ENCODE data around the gene MMS22L. TPM values are rescaled to one million over a fixed set of nuclear protein-coding genes. Genes with fewer than 3 reads are reported as not detected.

Gene MMS22L
- total and polyA plus RNA-seq, 12 donors = 0.52 to 5.1 (median 2.0) TPM

- no peak for TF ChIP-seq CTCF (IDR thresholded peaks at IDR 0.05)
- WGBS, 2 donors = 92 to 93% methylated on average over 4 of the region's 4 CpGs
- intact Hi-C loops (cut with DNase I) = no loop called here
- no peak overlapping the region for H3K27ac ChIP-seq
- DNase-seq (no peak), ATAC-seq (no peak)
- no peaks in the 10 kb centered on the region for H3K9me3 ChIP-seq
- H3K36me3 ChIP-seq = peaks cover 0 to 81% (median 5%) of the 10 kb centered on the region in 9 donors
- H3K4me1 ChIP-seq = no peaks in the 10 kb centered on the region
- no peaks in the 10 kb centered on the region for H3K27me3 ChIP-seq
- no peak overlapping the region for H3K4me3 ChIP-seq
Measured at GRCh38 chr6:97275804-97276203, 7.2 kb downstream of the MMS22L start.

- intact Hi-C loops (cut with DNase I) = no loop called here
- Histone ChIP-seq H3K27me3 (no peaks in the 10 kb centered on the region), H3K36me3 (peaks cover 0 to 94% (median 9%) of the 10 kb centered on the region in 9 donors), H3K9me3 (peaks cover 0 to 9% (median 0%) of the 10 kb centered on the region in 11 donors), H3K27ac (no peak overlapping the region), H3K4me1 (no peaks in the 10 kb centered on the region), H3K4me3 (no peak overlapping the region)
- WGBS, 2 donors = 85 to 89% methylated on average over 1 of the region's 1 CpG
- DNase-seq (no peak), ATAC-seq (no peak)
- no peak for TF ChIP-seq CTCF (IDR thresholded peaks at IDR 0.05)
Measured at GRCh38 chr6:97269821-97270220, 13.2 kb downstream of the MMS22L start.

GRCh38 chr6:97262676-97263075 is 20.3 kb downstream of the MMS22L start:
- H3K36me3 ChIP-seq = peaks cover 0 to 73% (median 9%) of the 10 kb centered on the region in 9 donors
- ATAC-seq = no peak

GRCh38 chr6:97246842-97247241 is 36.2 kb downstream of the MMS22L start:
- H3K9me3 ChIP-seq = peaks cover 0 to 13% (median 0%) of the 10 kb centered on the region in 11 donors
- H3K4me1 ChIP-seq = no peaks in the 10 kb centered on the region
- DNase-seq = no peak
- 94 to 97% methylated on average over 1 of the region's 1 CpG for WGBS, 2 donors
- no peaks in the 10 kb centered on the region for H3K27me3 ChIP-seq
- no peak overlapping the region for H3K27ac ChIP-seq
- no peak for TF ChIP-seq CTCF (IDR thresholded peaks at IDR 0.05)
- peaks cover 0 to 22% (median 0%) of the 10 kb centered on the region in 9 donors for H3K36me3 ChIP-seq
- no peak overlapping the region for H3K4me3 ChIP-seq
- no peak for ATAC-seq
- intact Hi-C loops (cut with DNase I) = no loop called here

More at GRCh38 chr6:97262676-97263075, 20.3 kb downstream of the MMS22L start:
- no peak overlapping the region for H3K27ac ChIP-seq
- peaks cover 0 to 9% (median 0%) of the 10 kb centered on the region in 11 donors for H3K9me3 ChIP-seq
- intact Hi-C loops (cut with DNase I) = no loop called here
- H3K4me3 ChIP-seq = no peak overlapping the region
- no peaks in the 10 kb centered on the region for H3K27me3 ChIP-seq
- WGBS, 2 donors = 91 to 92% methylated on average over 2 of the region's 2 CpGs
- no peak for TF ChIP-seq CTCF (IDR thresholded peaks at IDR 0.05)
- no peaks in the 10 kb centered on the region for H3K4me1 ChIP-seq
- no peak for DNase-seq
